Endodermal cell (in vitro differentiated cells): Measurements from ENCODE around the gene MADD. TPM values are rescaled to one million over a fixed set of nuclear protein-coding genes. Genes with fewer than 3 reads are reported as not detected.

Experiments used
- DNase-seq: peaks from one replicate; pipeline ENCODE4 v3.0.0-alpha.2; 2017
- H3K27ac ChIP-seq: 2 replicates; pipeline ENCODE4 v1.5.1; 2013; ENCODE audit warnings: mild to moderate bottlenecking, low read depth, low read length, moderate library complexity
- H3K27me3 ChIP-seq: 2 replicates; pipeline ENCODE4 v1.6.1; 2013; ENCODE audit warnings: mild to moderate bottlenecking, low read length, moderate library complexity; ENCODE audit not compliant: insufficient read depth, control insufficient read depth, poor library complexity, severe bottlenecking
- H3K36me3 ChIP-seq: 2 replicates; pipeline ENCODE4 v1.7.0; 2013; ENCODE audit warnings: mild to moderate bottlenecking, low read length, moderate library complexity; ENCODE audit not compliant: control insufficient read depth, insufficient read depth
- H3K4me1 ChIP-seq: one replicate; pipeline ENCODE4 v1.7.0; 2013; ENCODE audit warnings: low read length; ENCODE audit not compliant: control insufficient read depth, insufficient read depth
- H3K4me3 ChIP-seq: 2 replicates; pipeline ENCODE4 v1.5.1; 2013; ENCODE audit warnings: mild to moderate bottlenecking, low read length, moderate library complexity
- H3K9ac ChIP-seq: 2 replicates; pipeline ENCODE4 v1.6.1; 2013; ENCODE audit warnings: mild to moderate bottlenecking, low read length, moderate library complexity; ENCODE audit not compliant: poor library complexity, severe bottlenecking; ENCODE audit errors: extremely low read depth
- H3K9me3 ChIP-seq: 2 replicates; pipeline ENCODE4 v1.6.1; 2013; ENCODE audit warnings: mild to moderate bottlenecking, low read length, moderate library complexity; ENCODE audit not compliant: control insufficient read depth
- H3K27ac Mint-ChIP-seq: 2 replicates; pipeline ENCODE4 v1.8.0; 2020; ENCODE audit warnings: mixed read lengths
- H3K27me3 Mint-ChIP-seq: 2 replicates; pipeline ENCODE4 v1.8.0; 2021; ENCODE audit warnings: mild to moderate bottlenecking, mixed read lengths; ENCODE audit not compliant: insufficient read depth
- H3K36me3 Mint-ChIP-seq: 2 replicates; pipeline ENCODE4 v1.8.0; 2020; ENCODE audit warnings: low read depth, mixed read lengths
- H3K4me1 Mint-ChIP-seq: 2 replicates; pipeline ENCODE4 v1.8.0; 2020; ENCODE audit warnings: mixed read lengths
- H3K4me3 Mint-ChIP-seq: 2 replicates; pipeline ENCODE4 v1.8.0; 2020; ENCODE audit warnings: mild to moderate bottlenecking, moderate library complexity, mixed read lengths
- H3K9me3 Mint-ChIP-seq: 2 replicates; pipeline ENCODE4 v1.8.0; 2020; ENCODE audit warnings: mild to moderate bottlenecking, mixed read lengths
- CTCF ChIP-seq: fragments of 200-600 bp; sonication (generic); conservative IDR thresholded peaks from 2 replicates; pipeline ENCODE4 v1.5.0; 2021; ENCODE audit warnings: antibody characterized with exemption, mild to moderate bottlenecking
- WGBS, 2 experiments: methylation state at CpG; one replicate each; pipeline versions ENCODE4 v1.1.5 to v1.1.7; 2013; ENCODE audit warnings: missing lambda C conversion rate in 2 of 2, mixed read lengths in 1 of 2; ENCODE audit not compliant: insufficient coverage in 1 of 2, insufficient read length in 1 of 2; 5-methylcytosine and 5-hydroxymethylcytosine counted together
- total RNA-seq, 2 donors: library from RNA; stranded (reverse); fragmentation: NEBNext Ultra II Directional in 1 of 2; extraction: Animal tissue kit (Norgen Biotek cat#: 25700) in 1 of 2; gene quantifications; 2 replicates in 1 of 2; 3 replicates in 1 of 2; pipeline ENCODE4 v1.2.1, GENCODE V29; 2021

Gene MADD
- total RNA-seq, 2 donors from 2014 or later, result 30.2 to 36.0 TPM

- peaks cover 55% of the 10 kb centered on the region for H3K36me3 ChIP-seq
- Mint-ChIP-seq H3K4me1 (no peaks in the 10 kb centered on the region), H3K4me3 (no peak overlapping the region), H3K27ac (no peak overlapping the region), H3K36me3 (peaks cover 61% of the 10 kb centered on the region), H3K9me3 (peaks cover 19% of the 10 kb centered on the region), H3K27me3 (no peaks in the 10 kb centered on the region)
- no peak overlapping the region for H3K27ac ChIP-seq
- no peak overlapping the region for H3K9ac ChIP-seq
- peaks cover 33% of the 10 kb centered on the region for H3K9me3 ChIP-seq
- H3K4me3 ChIP-seq, result no peak overlapping the region
- H3K4me1 ChIP-seq, result no peaks in the 10 kb centered on the region
- DNase-seq, result no peak
- WGBS, 2 experiments, result 92% methylated on average over 2 to 3 of the region's 3 CpGs
- no peaks in the 10 kb centered on the region for H3K27me3 ChIP-seq
- TF ChIP-seq CTCF, result no peak
These were observed 36.0 kb downstream of the MADD start for GRCh38 chr11:47305734-47306483.

DNA sequence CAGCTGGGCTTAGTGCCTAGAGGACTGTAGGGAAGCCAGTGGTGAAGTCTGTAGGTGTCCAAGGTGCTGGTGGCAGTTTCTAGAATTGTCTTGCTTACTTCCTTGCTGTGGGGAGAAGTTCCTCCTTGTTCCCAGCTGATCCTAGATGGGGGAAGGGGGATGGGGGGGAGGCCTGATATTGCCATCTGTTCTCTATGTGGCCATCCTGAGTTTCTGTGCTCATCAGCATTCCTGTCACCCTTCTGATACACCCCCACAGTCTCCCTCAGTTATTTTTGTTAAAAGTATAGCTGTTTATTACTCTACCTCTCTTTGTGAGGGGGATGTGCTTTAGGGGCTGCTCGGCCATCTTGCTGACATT is 36.5 kb downstream of the MADD start:
- Histone ChIP-seq H3K9ac (no peak overlapping the region), H3K4me3 (no peak overlapping the region), H3K36me3 (peaks cover 57% of the 10 kb centered on the region), H3K27ac (no peak overlapping the region), H3K4me1 (no peaks in the 10 kb centered on the region), H3K9me3 (peaks cover 30% of the 10 kb centered on the region), H3K27me3 (no peaks in the 10 kb centered on the region)
- DNase-seq, result no peak
- Mint-ChIP-seq H3K9me3 (peaks cover 19% of the 10 kb centered on the region), H3K4me1 (no peaks in the 10 kb centered on the region), H3K27ac (peak overlapping the region; percentile 30), H3K27me3 (no peaks in the 10 kb centered on the region), H3K36me3 (peaks cover 63% of the 10 kb centered on the region), H3K4me3 (no peak overlapping the region)
- no CpG with 5 or more reads among the region's 1 CpG for WGBS, 2 experiments
- no peak for TF ChIP-seq CTCF

- 82 to 83% methylated on average over 6 of the region's 6 CpGs for WGBS, 2 experiments
- Histone ChIP-seq H3K9ac (no peak overlapping the region), H3K36me3 (peaks cover 40% of the 10 kb centered on the region), H3K9me3 (peaks cover 12% of the 10 kb centered on the region), H3K4me3 (no peak overlapping the region), H3K27ac (peak overlapping the region; percentile 15), H3K27me3 (no peaks in the 10 kb centered on the region), H3K4me1 (no peaks in the 10 kb centered on the region)
- no peak for TF ChIP-seq CTCF
- DNase-seq, result peak; percentile 57
- no peaks in the 10 kb centered on the region for H3K27me3 Mint-ChIP-seq
- H3K4me3 Mint-ChIP-seq, result no peak overlapping the region
- H3K27ac Mint-ChIP-seq, result peak overlapping the region; percentile 16
- peaks cover 7% of the 10 kb centered on the region for H3K9me3 Mint-ChIP-seq
- H3K36me3 Mint-ChIP-seq, result peaks cover 57% of the 10 kb centered on the region
- no peaks in the 10 kb centered on the region for H3K4me1 Mint-ChIP-seq
These were observed 38.3 kb downstream of the MADD start for GRCh38 chr11:47308050-47308823.
